GM23248 (cell line): ENCODE data around the gene QSOX2. TPM values are rescaled to one million over a fixed set of nuclear protein-coding genes. Genes with fewer than 3 reads are reported as not detected.

ENCODE experiments used
- DNase-seq: peaks from one replicate; pipeline ENCODE4 v3.0.0-alpha.2; 2015
- H2AFZ ChIP-seq: fragments of 200-600 bp; sonication (generic); 2 replicates; pipeline ENCODE4 v1.6.1; 2016; ENCODE audit warnings: antibody characterized with exemption
- H3F3A ChIP-seq: fragments of 200-600 bp; sonication (generic); 2 replicates; pipeline ENCODE4 v1.6.1; 2016; ENCODE audit warnings: mild to moderate bottlenecking, antibody characterized with exemption, mixed run types; ENCODE audit not compliant: insufficient read depth
- H3K27ac ChIP-seq: fragments of 200-600 bp; sonication (generic); 2 replicates; pipeline ENCODE4 v1.5.1; 2016; ENCODE audit warnings: mild to moderate bottlenecking
- H3K27me3 ChIP-seq: fragments of 200-600 bp; sonication (generic); replicated peaks from 2 replicates; pipeline ENCODE4 v1.6.1; 2016; ENCODE audit warnings: mild to moderate bottlenecking; ENCODE audit not compliant: insufficient read depth
- H3K36me3 ChIP-seq: fragments of 200-600 bp; sonication (generic); 2 replicates; pipeline ENCODE4 v1.6.1; 2016; ENCODE audit warnings: low read depth, mild to moderate bottlenecking
- H3K4me1 ChIP-seq: fragments of 200-600 bp; sonication (generic); 2 replicates; pipeline ENCODE4 v1.6.1; 2016; ENCODE audit warnings: mild to moderate bottlenecking; ENCODE audit not compliant: insufficient read depth
- H3K4me2 ChIP-seq: fragments of 200-600 bp; sonication (generic); one replicate; pipeline ENCODE4 v1.6.1; 2016; ENCODE audit warnings: mild to moderate bottlenecking; ENCODE audit not compliant: unreplicated experiment
- H3K4me3 ChIP-seq: fragments of 200-600 bp; sonication (generic); 2 replicates; pipeline ENCODE4 v1.5.1; 2016; ENCODE audit warnings: mild to moderate bottlenecking
- H3K79me2 ChIP-seq: fragments of 200-600 bp; sonication (generic); 2 replicates; pipeline ENCODE4 v1.6.1; 2016; ENCODE audit warnings: mild to moderate bottlenecking; ENCODE audit not compliant: insufficient read depth
- H3K9ac ChIP-seq: fragments of 200-600 bp; sonication (generic); 2 replicates; pipeline ENCODE4 v1.6.1; 2016; ENCODE audit warnings: mild to moderate bottlenecking
- H3K9me2 ChIP-seq: fragments of 200-600 bp; sonication (generic); 2 replicates; pipeline ENCODE4 v1.6.1; 2016; ENCODE audit warnings: mixed run types, mild to moderate bottlenecking, moderate library complexity; ENCODE audit not compliant: insufficient read depth
- H3K9me3 ChIP-seq: fragments of 200-600 bp; sonication (generic); one replicate; pipeline ENCODE4 v1.6.1; 2017; ENCODE audit warnings: low read depth
- H4K20me1 ChIP-seq: fragments of 200-600 bp; sonication (generic); 2 replicates; pipeline ENCODE4 v1.6.0; 2016; ENCODE audit not compliant: insufficient read depth
- EZH2 ChIP-seq: fragments of 200-600 bp; sonication (generic); IDR thresholded peaks from 2 replicates; pipeline ENCODE4 v1.6.1; 2018; ENCODE audit warnings: antibody characterized with exemption, mild to moderate bottlenecking; ENCODE audit not compliant: insufficient read depth, poor library complexity, severe bottlenecking
- EZH2phosphoT487 ChIP-seq: fragments of 200-600 bp; sonication (generic); IDR thresholded peaks from 2 replicates; pipeline ENCODE4 v1.6.1; 2018; ENCODE audit warnings: antibody characterized with exemption, moderate library complexity, mild to moderate bottlenecking, low read depth; ENCODE audit not compliant: insufficient read depth
- WGBS, 2 experiments: methylation state at CpG; one replicate each; pipeline ENCODE4 v1.1.6; 2015 to 2017; ENCODE audit warnings: low lambda C conversion rate in 2 of 2, low coverage in 1 of 2; ENCODE audit errors: missing lambda C conversion rate in 2 of 2; 5-methylcytosine and 5-hydroxymethylcytosine counted together
- in situ Hi-C: fragments of 300-500 bp; cut with MboI; formaldehyde crosslinking; loops from 2 replicates; pipeline ENCODE4 v1.15.0; 2020
- polyA plus RNA-seq: library from polyadenylated mRNA; unstranded; fragments of >200 nt; fragmentation: Nextera tagmentation; extraction: Ambion mirVana; gene quantifications from 2 replicates; pipeline ENCODE4 v1.2.1, GENCODE V29; 2016
- total RNA-seq: library from RNA; depleted of rRNA; stranded (reverse); fragments of >200 nt; shearing (Covaris generic); gene quantifications from 2 replicates; pipeline ENCODE4 v1.2.3, GENCODE V29; 2014

QSOX2 gene
- total and polyA plus RNA-seq, 2 experiments from 2014 or later = 1.9 to 11.7 TPM

DNA sequence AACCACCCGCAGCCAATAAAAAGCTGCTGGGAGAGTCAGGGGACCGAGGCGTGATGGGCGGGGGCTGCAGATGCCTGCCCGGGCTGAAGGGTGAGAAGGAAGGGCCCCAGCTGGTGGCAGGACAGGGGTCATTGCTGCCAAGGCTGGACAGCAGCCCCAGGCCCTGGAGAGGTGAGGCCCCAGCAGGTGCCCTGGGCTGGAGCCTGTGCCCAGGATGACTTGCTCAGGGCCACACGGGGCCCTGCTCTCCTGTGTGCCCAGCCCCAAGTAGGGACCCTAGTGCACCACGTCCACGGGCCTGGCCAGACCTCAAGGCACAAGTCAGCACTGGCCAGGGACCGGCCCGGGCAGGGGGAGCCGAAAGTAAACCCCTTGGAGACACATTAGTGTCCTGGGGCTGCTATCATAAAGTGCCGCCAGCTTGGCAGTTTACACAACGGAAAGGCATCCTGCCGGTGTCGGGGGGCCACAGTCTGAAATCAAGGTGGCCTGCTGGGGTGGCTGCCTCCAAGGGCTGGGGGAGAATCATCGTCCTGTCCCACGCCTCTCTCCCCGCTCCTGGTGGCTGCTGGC is 62.7 kb downstream of the QSOX2 start:
- no peak for TF ChIP-seq EZH2
- TF ChIP-seq EZH2phosphoT487 = no peak
- peaks cover 46% of the 10 kb centered on the region for H3K27me3 ChIP-seq
- in situ Hi-C loops = no loop called here
- no peaks in the 10 kb centered on the region for H3F3A ChIP-seq
- WGBS, 2 experiments = 54 to 61% methylated on average over 16 to 18 of the region's 18 CpGs
- H3K4me1 ChIP-seq = no peaks in the 10 kb centered on the region
- no peaks in the 10 kb centered on the region for H3K9me2 ChIP-seq
- H3K4me2 ChIP-seq = no peak overlapping the region
- no peaks in the 10 kb centered on the region for H3K36me3 ChIP-seq
- H4K20me1 ChIP-seq = no peaks in the 10 kb centered on the region
- no peaks in the 10 kb centered on the region for H3K79me2 ChIP-seq
- no peak overlapping the region for H2AFZ ChIP-seq
- no peak overlapping the region for H3K27ac ChIP-seq
- H3K4me3 ChIP-seq = no peak overlapping the region
- no peak overlapping the region for H3K9ac ChIP-seq
- no peak for DNase-seq
- no peaks in the 10 kb centered on the region for H3K9me3 ChIP-seq

DNA sequence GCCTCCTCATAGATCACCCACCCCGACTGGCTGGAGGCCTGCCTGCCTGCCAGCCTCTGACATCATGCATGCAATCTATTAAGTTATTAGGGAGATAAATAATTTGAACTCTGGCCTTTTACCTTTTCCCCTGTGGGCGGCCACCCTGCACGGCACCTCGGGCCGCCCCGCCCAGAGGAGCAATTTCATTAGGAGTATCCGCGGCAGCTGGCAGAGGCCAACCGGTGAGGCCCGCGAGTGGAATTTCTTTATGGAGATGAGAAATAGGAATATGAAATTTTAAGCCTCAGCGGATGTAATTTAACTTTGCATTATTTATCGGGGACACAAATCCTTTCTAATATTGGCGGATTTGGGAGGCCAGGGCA is 63.2 kb downstream of the QSOX2 start:
- no peak overlapping the region for H3K9ac ChIP-seq
- no peaks in the 10 kb centered on the region for H3K36me3 ChIP-seq
- H3K27ac ChIP-seq = no peak overlapping the region
- H3K9me3 ChIP-seq = no peaks in the 10 kb centered on the region
- no peak for DNase-seq
- 63 to 66% methylated on average over 14 of the region's 14 CpGs for WGBS, 2 experiments
- H2AFZ ChIP-seq = no peak overlapping the region
- H4K20me1 ChIP-seq = no peaks in the 10 kb centered on the region
- H3K4me3 ChIP-seq = no peak overlapping the region
- no peaks in the 10 kb centered on the region for H3K4me1 ChIP-seq
- H3F3A ChIP-seq = no peaks in the 10 kb centered on the region
- TF ChIP-seq EZH2phosphoT487 = no peak
- TF ChIP-seq EZH2 = no peak
- H3K79me2 ChIP-seq = no peaks in the 10 kb centered on the region
- peaks cover 46% of the 10 kb centered on the region for H3K27me3 ChIP-seq
- in situ Hi-C loops = no loop called here
- no peaks in the 10 kb centered on the region for H3K9me2 ChIP-seq
- H3K4me2 ChIP-seq = no peak overlapping the region

DNA sequence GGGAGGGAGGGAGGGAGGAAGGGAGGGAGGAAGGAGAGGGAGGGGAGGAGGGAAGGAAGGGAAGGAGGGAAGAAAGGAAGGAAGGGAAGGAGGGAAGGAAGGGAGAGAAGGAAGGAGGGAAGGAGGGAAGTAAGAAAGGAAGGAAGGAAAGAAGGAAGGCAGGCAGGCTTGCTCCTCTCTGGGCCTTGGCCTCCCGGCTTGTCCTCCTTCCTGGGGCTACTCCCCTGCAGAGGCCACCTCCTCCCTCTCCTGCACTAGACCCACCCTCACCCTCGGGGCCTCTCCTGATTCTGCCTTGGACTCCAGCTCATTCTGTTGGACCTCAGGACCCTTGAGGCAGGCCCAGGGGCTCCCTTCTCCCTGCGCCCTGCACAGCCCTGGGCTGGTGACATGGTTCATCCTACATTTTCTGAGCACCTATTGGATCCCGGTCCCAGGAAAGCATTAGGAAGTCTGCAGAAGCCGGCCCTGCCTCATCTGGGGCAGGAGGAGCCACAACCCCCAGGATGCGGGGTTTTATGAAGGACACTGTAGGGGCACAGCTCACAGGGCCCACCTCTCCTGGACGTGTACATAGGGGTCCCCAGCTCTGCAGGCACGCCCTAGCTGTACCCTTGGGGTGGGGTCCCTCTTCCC is 63.7 kb downstream of the QSOX2 start:
- no peaks in the 10 kb centered on the region for H3K9me3 ChIP-seq
- H3K4me1 ChIP-seq = no peaks in the 10 kb centered on the region
- no peaks in the 10 kb centered on the region for H3F3A ChIP-seq
- H3K36me3 ChIP-seq = no peaks in the 10 kb centered on the region
- no peak overlapping the region for H2AFZ ChIP-seq
- no peak overlapping the region for H3K4me2 ChIP-seq
- no peaks in the 10 kb centered on the region for H3K9me2 ChIP-seq
- 30 to 31% methylated on average over 7 to 8 of the region's 8 CpGs for WGBS, 2 experiments
- H4K20me1 ChIP-seq = no peaks in the 10 kb centered on the region
- no peak overlapping the region for H3K9ac ChIP-seq
- in situ Hi-C loops = no loop called here
- TF ChIP-seq EZH2phosphoT487 (no peak), EZH2 (no peak)
- H3K79me2 ChIP-seq = no peaks in the 10 kb centered on the region
- H3K27ac ChIP-seq = no peak overlapping the region
- peaks cover 41% of the 10 kb centered on the region for H3K27me3 ChIP-seq
- DNase-seq = no peak
- no peak overlapping the region for H3K4me3 ChIP-seq

DNA sequence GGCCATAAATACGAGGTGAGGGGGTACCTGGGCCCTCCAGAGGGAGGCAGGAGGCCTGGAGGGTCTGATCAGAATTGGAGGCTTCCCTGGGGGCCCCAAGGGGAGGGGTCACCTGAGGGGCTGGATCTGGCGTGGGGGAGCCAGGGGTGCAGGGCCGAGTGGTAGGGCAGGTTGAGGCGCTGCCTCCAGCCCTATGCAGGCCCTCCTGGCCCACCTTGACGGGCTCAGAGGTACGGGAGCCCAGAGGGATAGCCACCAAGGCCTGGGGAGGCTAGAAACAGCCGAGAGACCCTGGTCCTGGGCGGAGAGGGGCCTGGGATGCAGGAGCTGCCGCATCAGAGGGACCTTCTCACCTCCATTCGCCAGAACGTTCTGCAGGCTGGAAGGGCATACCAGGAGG is 65.0 kb downstream of the QSOX2 start:
- TF ChIP-seq EZH2 (no peak), EZH2phosphoT487 (no peak)
- no peak overlapping the region for H3K27ac ChIP-seq
- no peaks in the 10 kb centered on the region for H3F3A ChIP-seq
- no peaks in the 10 kb centered on the region for H3K9me3 ChIP-seq
- no peak overlapping the region for H2AFZ ChIP-seq
- no peak overlapping the region for H3K9ac ChIP-seq
- no peaks in the 10 kb centered on the region for H4K20me1 ChIP-seq
- H3K4me1 ChIP-seq = no peaks in the 10 kb centered on the region
- H3K36me3 ChIP-seq = no peaks in the 10 kb centered on the region
- H3K4me2 ChIP-seq = no peak overlapping the region
- no peaks in the 10 kb centered on the region for H3K9me2 ChIP-seq
- no peak for DNase-seq
- in situ Hi-C loops = no loop called here
- peaks cover 38% of the 10 kb centered on the region for H3K27me3 ChIP-seq
- H3K4me3 ChIP-seq = no peak overlapping the region
- 31% methylated on average over 10 to 11 of the region's 11 CpGs for WGBS, 2 experiments
- H3K79me2 ChIP-seq = no peaks in the 10 kb centered on the region

DNA sequence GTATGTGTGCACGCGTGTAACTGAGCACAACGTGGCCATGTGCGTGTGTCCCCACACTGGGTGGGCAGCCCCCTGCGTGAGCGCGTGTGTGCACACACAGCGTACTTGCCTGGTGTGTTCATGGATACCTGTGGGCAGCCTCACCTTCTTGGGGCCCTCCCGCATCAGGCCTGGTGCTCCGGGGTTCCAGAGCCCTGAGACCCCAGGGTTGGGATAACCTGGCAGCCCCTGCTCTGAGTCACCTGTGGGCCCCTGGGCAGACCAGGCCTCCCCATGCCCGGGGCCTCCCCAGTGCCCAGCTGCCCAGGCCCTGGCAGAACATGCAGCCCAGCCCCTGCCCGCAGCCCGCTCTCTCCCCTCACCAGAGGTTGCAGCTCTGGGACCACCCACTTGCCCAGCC is 65.9 kb downstream of the QSOX2 start:
- Histone ChIP-seq H3K36me3 (no peaks in the 10 kb centered on the region), H3K4me2 (no peak overlapping the region), H3K4me1 (no peaks in the 10 kb centered on the region), H3K27me3 (peaks cover 35% of the 10 kb centered on the region), H3K9me3 (no peaks in the 10 kb centered on the region), H2AFZ (no peak overlapping the region), H3K79me2 (no peaks in the 10 kb centered on the region), H4K20me1 (no peaks in the 10 kb centered on the region), H3K9me2 (no peaks in the 10 kb centered on the region), H3K4me3 (no peak overlapping the region), H3K9ac (no peak overlapping the region), H3K27ac (no peak overlapping the region), H3F3A (no peaks in the 10 kb centered on the region)
- WGBS, 2 experiments = 78 to 81% methylated on average over 12 to 13 of the region's 13 CpGs
- in situ Hi-C loops = no loop called here
- no peak for DNase-seq
- TF ChIP-seq EZH2 (no peak), EZH2phosphoT487 (no peak)
